ENCODE measurements around the gene HOXB2. TPM values are rescaled to one million over a fixed set of nuclear protein-coding genes. Genes with fewer than 3 reads are reported as not detected.

The HOXB2 gene
- total and polyA plus RNA-seq, 9 of the 15 experiments (the other 6 are each of a cell fraction or from before 2014, with no cell fraction given), result 2.1 to 97.7 (median 21.2) TPM

DNA sequence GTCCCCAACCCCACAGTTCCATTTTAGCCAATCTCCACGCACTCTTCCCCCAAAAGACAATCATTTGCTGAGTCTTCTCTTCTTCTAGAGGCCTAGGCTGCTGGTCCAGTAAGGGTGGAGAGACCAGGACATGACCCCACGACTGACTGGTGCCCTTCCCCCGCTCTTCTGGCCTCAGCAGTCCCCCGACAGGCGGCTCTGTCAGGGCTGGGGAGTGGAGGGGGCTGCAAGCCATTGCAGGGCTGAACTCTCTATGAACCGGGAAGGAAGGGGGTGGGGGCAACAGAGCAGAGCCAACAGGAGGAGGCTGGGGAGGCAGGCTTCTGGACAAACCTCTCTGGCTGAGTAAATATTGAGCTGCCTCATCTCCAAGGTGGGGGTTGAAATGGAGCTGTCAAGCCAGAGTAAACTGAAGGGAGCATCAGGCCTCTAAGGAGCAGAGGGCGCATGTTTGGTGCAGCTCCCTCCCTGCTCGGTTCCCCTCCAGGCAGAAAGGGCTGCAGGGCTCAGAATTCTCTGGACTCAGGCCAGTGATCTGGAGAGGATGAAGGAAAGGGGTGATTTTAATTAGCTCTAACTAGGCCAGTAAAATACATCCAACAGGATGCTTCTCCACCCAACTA lies 22.8 kb downstream of the HOXB2 start:
- intact Hi-C loops (cut with micrococcal nuclease) (no loop called here), in situ Hi-C loops (cut with MboI) (no loop called here)
- peak; percentile 92 for FAIRE-seq
- ATAC-seq, result peak; percentile 95
- ChIA-PET CTCF (ENCODE audit: low intra/inter-chr PET ratio) (interaction anchor here (1.2 kb wide), 1 partner anchor 14 kb away, joined by 4 read pairs; no protein-coding TSS in a partner anchor), POLR2A (interaction anchor here (0.5 to 1.1 kb wide), 7 partner anchors 9 to 217 kb away, joined by 3 to 6 read pairs (median 4); no protein-coding TSS in a partner anchor)
- H3K9me3 ChIP-seq (replicated peaks; ENCODE audit: control insufficient read depth, insufficient read depth, low read depth, low read length), result no peaks in the 10 kb centered on the region
- no peaks in the 10 kb centered on the region for H3K27me3 ChIP-seq (ENCODE audit: control insufficient read depth in 2 of 2, insufficient read depth in 2 of 2, low read length in 2 of 2)
- no peak overlapping the region for H3K4me3 ChIP-seq
- peaks cover 10 to 34% of the 10 kb centered on the region in 2 experiments for H3K4me1 ChIP-seq (replicated peaks in 1 of 2; ENCODE audit: control insufficient read depth in 2 of 2, insufficient read depth in 2 of 2, low read length in 2 of 2)
- H3K36me3 ChIP-seq (ENCODE audit: control insufficient read depth, insufficient read depth, low read length), result no peaks in the 10 kb centered on the region
- BruUV-seq (replicated peaks), result no TSS peak
- DNase-seq (ENCODE audit: extremely low read depth in 1 of 4, low spot score in 3 of 4), result peak; percentile 92 to 94 (median 92)
- H2AFZ ChIP-seq (ENCODE audit: low read depth, low read length), result peak overlapping the region; percentile 90
- peak overlapping the region; percentile 86 for H3K27ac ChIP-seq (ENCODE audit: extremely low read depth, low read depth, low read length)
- H3K4me2 ChIP-seq (ENCODE audit: insufficient read depth, low read length), result peak overlapping the region; percentile 60
- no peaks in the 10 kb centered on the region for H3K9me1 ChIP-seq (ENCODE audit: control insufficient read depth, insufficient read depth, low read length)
- no peaks in the 10 kb centered on the region for H4K20me1 ChIP-seq (replicated peaks; ENCODE audit: control insufficient read depth, insufficient read depth, low read length)
- no peaks in the 10 kb centered on the region for H3K79me2 ChIP-seq (ENCODE audit: control insufficient read depth, insufficient read depth, low read length)
- 11% methylated on average over 8 of the region's 8 CpGs for WGBS (ENCODE audit: insufficient coverage, low coverage, missing lambda C conversion rate)
- H3K9ac ChIP-seq (ENCODE audit: insufficient read depth in 1 of 2, low read depth in 2 of 2, low read length in 2 of 2), result peak overlapping the region; percentile 55 to 77
- TF ChIP-seq CTCFL (IDR thresholded peaks at IDR 0.05; ENCODE audit: borderline replicate concordance, insufficient read depth, low read depth, low read length, poor library complexity, severe bottlenecking) (peak; percentile 82), EGR1 (conservative IDR thresholded peaks at IDR 0.05) (0 out of 2 replicates have a peak, but pooled peaks have one; percentile 34), ZNF316 (IDR thresholded peaks at IDR 0.05) (peak; percentile 59; the same call in 1 of the 2 replicates), ZBTB34 (CRISPR knock-in tag; IDR thresholded peaks at IDR 0.05) (no peak), TAF1 (IDR thresholded peaks at IDR 0.05; ENCODE audit: control insufficient read depth, extremely low read depth, insufficient read depth, low read length, severe bottlenecking) (peak; percentile 70), GATAD2A (IDR thresholded peaks at IDR 0.05) (peak; percentile 50; the same call in 1 of the 2 replicates), SMAD4 (CRISPR knock-in tag; conservative IDR thresholded peaks at IDR 0.05) (peak; percentile 74), KDM4B (IDR thresholded peaks at IDR 0.05; ENCODE audit: borderline replicate concordance in 2 of 2, low read depth in 1 of 2) (no peak), SP1 (CRISPR knock-in tag; IDR thresholded peaks at IDR 0.05) (no peak), POLR2G (IDR thresholded peaks at IDR 0.05; ENCODE audit: low read depth, low read length) (peak; percentile 34; the same call in 1 of the 2 replicates), FOXM1 (IDR thresholded peaks at IDR 0.05; ENCODE audit: low read depth) (no peak), FOXM1 (CRISPR knock-in tag; IDR thresholded peaks at IDR 0.05; ENCODE audit: low read depth) (no peak), LEF1 (IDR thresholded peaks at IDR 0.05) (peak; percentile 96; the same call in 1 of the 2 replicates), NR2C1 (IDR thresholded peaks at IDR 0.05) (peak; percentile 47; the same call in 1 of the 2 replicates), NR2C1 (tag; IDR thresholded peaks at IDR 0.05) (no peak)
- TF ChIP-seq, protein P1, sequence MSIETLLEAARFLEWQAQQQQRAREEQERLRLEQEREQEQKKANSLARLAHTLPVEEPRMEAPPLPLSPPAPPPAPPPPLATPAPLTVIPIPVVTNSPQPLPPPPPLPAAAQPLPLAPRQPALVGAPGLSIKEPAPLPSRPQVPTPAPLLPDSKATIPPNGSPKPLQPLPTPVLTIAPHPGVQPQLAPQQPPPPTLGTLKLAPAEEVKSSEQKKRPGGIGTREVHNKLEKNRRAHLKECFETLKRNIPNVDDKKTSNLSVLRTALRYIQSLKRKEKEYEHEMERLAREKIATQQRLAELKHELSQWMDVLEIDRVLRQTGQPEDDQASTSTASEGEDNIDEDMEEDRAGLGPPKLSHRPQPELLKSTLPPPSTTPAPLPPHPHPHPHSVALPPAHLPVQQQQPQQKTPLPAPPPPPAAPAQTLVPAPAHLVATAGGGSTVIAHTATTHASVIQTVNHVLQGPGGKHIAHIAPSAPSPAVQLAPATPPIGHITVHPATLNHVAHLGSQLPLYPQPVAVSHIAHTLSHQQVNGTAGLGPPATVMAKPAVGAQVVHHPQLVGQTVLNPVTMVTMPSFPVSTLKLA (conservative IDR thresholded peaks at IDR 0.05), result peak in 1 of 2 experiments; percentile 46; a peak in 1 of 4 replicates
